Aorta (tissue), 5 donors: ENCODE results near the gene NFATC2. TPM values are rescaled to one million over a fixed set of nuclear protein-coding genes. Genes with fewer than 3 reads are reported as not detected.

Source experiments
- ATAC-seq: fragments of 200-7000 bp; cut with Tn5 transposase; one replicate; pipeline ENCODE4 v1.9.1; 2022; ENCODE audit warnings: moderate library complexity; ENCODE audit not compliant: low FRiP score
- DNase-seq, 2 donors: peaks; one replicate each; pipeline ENCODE4 v3.0.0-alpha.2; 2020
- H3K27ac ChIP-seq, 2 donors: one replicate each; pipeline ENCODE4 v1.5.1; 2013; ENCODE audit warnings: low read length in 2 of 2, mild to moderate bottlenecking in 2 of 2, moderate library complexity in 2 of 2, control low read depth in 1 of 2, inconsistent platforms in 1 of 2, low read depth in 1 of 2
- H3K27me3 ChIP-seq, 2 donors: one replicate each; pipeline ENCODE4 v1.6.1; 2013; ENCODE audit warnings: control low read depth in 1 of 2, low read length in 1 of 2, mild to moderate bottlenecking in 1 of 2, moderate library complexity in 1 of 2; ENCODE audit not compliant: insufficient read depth in 2 of 2, control insufficient read depth in 1 of 2
- H3K36me3 ChIP-seq, 2 donors: one replicate each; pipeline ENCODE4 v1.6.1; 2013; ENCODE audit warnings: control low read depth in 1 of 2, low read length in 1 of 2, mild to moderate bottlenecking in 1 of 2; ENCODE audit not compliant: insufficient read depth in 2 of 2, control insufficient read depth in 1 of 2
- H3K4me1 ChIP-seq, 2 donors: one replicate each; pipeline ENCODE4 v1.6.1; 2013; ENCODE audit warnings: low read length in 2 of 2, control low read depth in 1 of 2, mild to moderate bottlenecking in 1 of 2, moderate library complexity in 1 of 2; ENCODE audit not compliant: insufficient read depth in 2 of 2, control insufficient read depth in 1 of 2
- H3K4me3 ChIP-seq, 2 donors: one replicate each; pipeline ENCODE4 v1.5.1; 2013; ENCODE audit warnings: low read length in 2 of 2, control low read depth in 1 of 2, mild to moderate bottlenecking in 1 of 2
- H3K9me3 ChIP-seq: one replicate; pipeline ENCODE4 v1.6.1; 2013; ENCODE audit warnings: mild to moderate bottlenecking, low read length; ENCODE audit not compliant: control insufficient read depth
- WGBS, 2 donors: extraction: QIAGEN DNeasy Blood & Tissue Kit; methylation state at CpG; one replicate each; pipeline ENCODE4 v1.1.7; 2013; 5-methylcytosine and 5-hydroxymethylcytosine counted together
- intact Hi-C, 2 donors: fragments of 100-400 bp; cut with DNase I; formaldehyde crosslinking; loops; one replicate each; pipeline versions ENCODE4 v1.14.2 to v1.15.0; 2022
- polyA plus RNA-seq, 2 donors: library from polyadenylated mRNA; stranded (reverse); fragments of 200-250 nt; gene quantifications; one replicate each; pipeline ENCODE4 v1.2.3, GENCODE V29; 2013
- total RNA-seq, 2 donors: library from RNA; stranded (reverse); fragmentation: NEBNext Ultra II Directional; extraction: Animal tissue kit (Norgen Biotek cat#: 25700); gene quantifications; one replicate each; pipeline ENCODE4 v1.2.1, GENCODE V29; 2021
- donor health status: healthy with polysubstance abuse.
- donor health status: Bipolar disorder and iron deficiency.
- donor health status: DM: no; HTN: no; CAD: no.
- donor health status: DM: no; HTN: no; CAD: no.
- donor health status: DM: yes; HTN: yes; CAD: no.

NFATC2 gene
- total and polyA plus RNA-seq, 4 donors = 1.7 to 13.0 (median 7.4) TPM

GRCh38 chr20:51382111-51382985 is 160.2 kb downstream of the NFATC2 start:
- peak; percentile 31 to 70 for DNase-seq
- Histone ChIP-seq H3K9me3 (no peaks in the 10 kb centered on the region), H3K27ac (no peak overlapping the region), H3K4me1 (no peaks in the 10 kb centered on the region), H3K36me3 (no peaks in the 10 kb centered on the region), H3K4me3 (no peak overlapping the region), H3K27me3 (no peaks in the 10 kb centered on the region)
- intact Hi-C loops = no loop called here
- no peak for ATAC-seq
- 93 to 94% methylated on average over 17 of the region's 17 CpGs for WGBS, 2 donors

- H3K27me3 ChIP-seq = no peaks in the 10 kb centered on the region
- ATAC-seq (no peak), DNase-seq (peak in 1 of 2 donors; percentile 59)
- H3K9me3 ChIP-seq = no peaks in the 10 kb centered on the region
- 96 to 97% methylated on average over 12 of the region's 12 CpGs for WGBS, 2 donors
- no peaks in the 10 kb centered on the region for H3K4me1 ChIP-seq
- intact Hi-C loops = no loop called here
- H3K4me3 ChIP-seq = no peak overlapping the region
- H3K27ac ChIP-seq = no peak overlapping the region
- H3K36me3 ChIP-seq = no peaks in the 10 kb centered on the region
Observed at GRCh38 chr20:51381557-51381956, 161.0 kb downstream of the NFATC2 start.

GRCh38 chr20:51380401-51381385 is 161.8 kb downstream of the NFATC2 start:
- no peaks in the 10 kb centered on the region for H3K36me3 ChIP-seq
- intact Hi-C loops = no loop called here
- H3K4me1 ChIP-seq = no peaks in the 10 kb centered on the region
- H3K4me3 ChIP-seq = no peak overlapping the region
- no peaks in the 10 kb centered on the region for H3K27me3 ChIP-seq
- ATAC-seq (no peak), DNase-seq (peak; percentile 16 to 49)
- 90 to 91% methylated on average over 13 of the region's 13 CpGs for WGBS, 2 donors
- H3K9me3 ChIP-seq = no peaks in the 10 kb centered on the region
- no peak overlapping the region for H3K27ac ChIP-seq

GRCh38 chr20:51379601-51380341 is 162.7 kb downstream of the NFATC2 start:
- 92 to 95% methylated on average over 8 of the region's 8 CpGs for WGBS, 2 donors
- Histone ChIP-seq H3K27ac (no peak overlapping the region), H3K4me1 (no peaks in the 10 kb centered on the region), H3K36me3 (no peaks in the 10 kb centered on the region), H3K4me3 (no peak overlapping the region), H3K9me3 (no peaks in the 10 kb centered on the region), H3K27me3 (no peaks in the 10 kb centered on the region)
- intact Hi-C loops = no loop called here
- DNase-seq (peak in 1 of 2 donors; percentile 52), ATAC-seq (no peak)

GRCh38 chr20:51378171-51378928 is 164.2 kb downstream of the NFATC2 start:
- no peaks in the 10 kb centered on the region for H3K36me3 ChIP-seq
- 95 to 96% methylated on average over 19 of the region's 19 CpGs for WGBS, 2 donors
- no peak overlapping the region for H3K4me3 ChIP-seq
- H3K9me3 ChIP-seq = no peaks in the 10 kb centered on the region
- ATAC-seq (no peak), DNase-seq (peak in 1 of 2 donors; percentile 56)
- no peaks in the 10 kb centered on the region for H3K27me3 ChIP-seq
- no peaks in the 10 kb centered on the region for H3K4me1 ChIP-seq
- H3K27ac ChIP-seq = no peak overlapping the region
- intact Hi-C loops = no loop called here

GRCh38 chr20:51377132-51377531 is 165.4 kb downstream of the NFATC2 start:
- H3K9me3 ChIP-seq = no peaks in the 10 kb centered on the region
- no peaks in the 10 kb centered on the region for H3K4me1 ChIP-seq
- no peak overlapping the region for H3K4me3 ChIP-seq
- no peaks in the 10 kb centered on the region for H3K27me3 ChIP-seq
- intact Hi-C loops = no loop called here
- no peak for ATAC-seq
- DNase-seq = peak; percentile 12 to 46
- no peak overlapping the region for H3K27ac ChIP-seq
- 93 to 96% methylated on average over 8 of the region's 8 CpGs for WGBS, 2 donors
- H3K36me3 ChIP-seq = no peaks in the 10 kb centered on the region

- no peaks in the 10 kb centered on the region for H3K27me3 ChIP-seq
- no peak overlapping the region for H3K27ac ChIP-seq
- H3K9me3 ChIP-seq = no peaks in the 10 kb centered on the region
- H3K4me1 ChIP-seq = no peaks in the 10 kb centered on the region
- ATAC-seq = no peak
- 66 to 72% methylated on average over 4 of the region's 4 CpGs for WGBS, 2 donors
- DNase-seq = peak in 1 of 2 donors; percentile 36
- H3K36me3 ChIP-seq = no peaks in the 10 kb centered on the region
- H3K4me3 ChIP-seq = no peak overlapping the region
- intact Hi-C loops = no loop called here
Observed at GRCh38 chr20:51376111-51376510, 166.4 kb downstream of the NFATC2 start.

- Histone ChIP-seq H3K9me3 (no peaks in the 10 kb centered on the region), H3K36me3 (no peaks in the 10 kb centered on the region), H3K27me3 (no peaks in the 10 kb centered on the region), H3K4me1 (no peaks in the 10 kb centered on the region), H3K4me3 (no peak overlapping the region), H3K27ac (no peak overlapping the region)
- DNase-seq (peak; percentile 17 to 55), ATAC-seq (no peak)
- WGBS, 2 donors = 89 to 92% methylated on average over 6 to 8 of the region's 8 CpGs
- intact Hi-C loops = no loop called here
Observed at GRCh38 chr20:51375561-51375960, 167.0 kb downstream of the NFATC2 start.
